Bronchial epithelial cell (primary cell): ENCODE data around the gene ASRGL1. TPM values are rescaled to one million over a fixed set of nuclear protein-coding genes. Genes with fewer than 3 reads are reported as not detected.

Experiments
- DNase-seq: peaks from one replicate; pipeline ENCODE4 v3.0.0-alpha.2; 2010; ENCODE audit warnings: low read depth
- FAIRE-seq: peaks from 2 replicates; lab custom pipeline; 2011; peaks lifted over from hg19 to GRCh38; lab: Jason Lieb, UNC
- H3K27me3 ChIP-seq: 2 replicates; pipeline ENCODE4 v1.5.1; 2011; ENCODE audit warnings: low read length; ENCODE audit not compliant: control insufficient read depth, insufficient read depth
- H3K36me3 ChIP-seq: 2 replicates; pipeline ENCODE4 v1.5.1; 2011; ENCODE audit warnings: low read length; ENCODE audit not compliant: control insufficient read depth, insufficient read depth
- H3K4me3 ChIP-seq: 2 replicates; pipeline ENCODE4 v1.5.1; 2011; ENCODE audit warnings: mild to moderate bottlenecking, low read depth, low read length, control low read depth
- CTCF ChIP-seq: IDR thresholded peaks from 2 replicates; pipeline ENCODE4 v1.5.1; 2011; ENCODE audit warnings: mild to moderate bottlenecking, moderate library complexity, low read length, control low read depth, inconsistent platforms; ENCODE audit not compliant: insufficient read depth, severe bottlenecking
- total RNA-seq: library from RNA; depleted of rRNA; stranded (reverse); fragments of >200 nt; gene quantifications from 2 replicates; pipeline ENCODE4 v1.2.1, GENCODE V29; 2014

ASRGL1 gene
- total RNA-seq, result 0.13 and 0.53 TPM in 2 replicates

DNA sequence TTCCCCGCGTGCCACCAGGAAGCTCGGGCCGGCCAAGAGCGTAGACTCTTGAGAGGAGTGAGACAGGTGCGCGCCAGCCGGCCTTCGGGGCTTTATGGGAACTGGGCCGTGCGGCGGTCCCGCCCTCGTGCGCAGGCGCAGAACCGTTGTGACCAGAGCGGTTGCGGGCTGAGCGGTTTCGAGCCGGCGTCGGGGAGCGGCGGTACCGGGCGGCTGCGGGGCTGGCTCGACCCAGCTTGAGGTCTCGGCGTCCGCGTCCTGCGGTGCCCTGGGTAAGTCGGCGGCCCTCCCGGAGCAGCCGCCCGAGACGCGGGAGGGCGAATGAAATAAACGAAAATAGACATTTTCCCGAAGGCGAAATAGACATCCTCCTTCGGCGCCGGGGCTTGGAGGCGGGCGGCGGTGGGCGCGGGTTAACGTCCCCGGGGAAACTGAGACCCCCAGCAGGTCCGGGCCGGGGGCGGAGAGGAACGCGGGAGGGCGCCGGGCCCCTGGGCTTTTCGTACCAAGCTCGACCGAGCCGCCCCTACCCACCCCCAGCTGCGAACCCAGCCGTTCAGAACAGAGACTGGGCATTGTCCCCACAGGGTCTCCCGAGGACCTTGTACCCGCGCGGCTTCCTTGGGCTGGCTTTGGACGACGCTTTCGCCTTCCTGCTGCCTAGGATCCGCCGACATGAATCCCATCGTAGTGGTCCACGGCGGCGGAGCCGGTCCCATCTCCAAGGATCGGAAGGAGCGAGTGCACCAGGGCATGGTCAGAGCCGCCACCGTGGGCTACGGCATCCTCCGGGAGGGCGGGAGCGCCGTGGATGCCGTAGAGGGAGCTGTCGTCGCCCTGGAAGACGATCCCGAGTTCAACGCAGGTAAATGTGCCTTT, at the start of gene ASRGL1:
TSS of gene ASRGL1 (plus strand) at position 146 of the 879 bp plus-strand sequence. CDS start at position 676, 530 bp downstream.
- no peak for TF ChIP-seq CTCF
- Histone ChIP-seq H3K4me3 (peak within 1 kb of the TSS; percentile 45), H3K36me3 (no peaks in the 10 kb centered on the region), H3K27me3 (peaks cover 5% of the 10 kb centered on the region)
- DNase-seq (peak; percentile 23), FAIRE-seq (no peak)

- Histone ChIP-seq H3K4me3 (no peak overlapping the region), H3K27me3 (no peaks in the 10 kb centered on the region), H3K36me3 (no peaks in the 10 kb centered on the region)
- no peak for TF ChIP-seq CTCF
- FAIRE-seq, result no peak
- DNase-seq, result peak; percentile 22
Measured at GRCh38 chr11:62295504-62295903, 41.7 kb upstream of the ASRGL1 start.

GRCh38 chr11:62298975-62299374, 38.3 kb upstream of the ASRGL1 start, which contains the start of gene SCGB1D4:
SCGB1D4 (minus strand) TSS chr11:62299075; CDS start chr11:62299010, 65 bp downstream.
- TF ChIP-seq CTCF, result no peak
- no peaks in the 10 kb centered on the region for H3K36me3 ChIP-seq
- DNase-seq (no peak), FAIRE-seq (no peak)
- no peaks in the 10 kb centered on the region for H3K27me3 ChIP-seq
- no peak within 1 kb of the TSS for H3K4me3 ChIP-seq

- Histone ChIP-seq H3K4me3 (no peak overlapping the region), H3K27me3 (no peaks in the 10 kb centered on the region), H3K36me3 (no peaks in the 10 kb centered on the region)
- DNase-seq (no peak), FAIRE-seq (no peak)
- no peak for TF ChIP-seq CTCF
Measured at GRCh38 chr11:62306227-62306626, 31.0 kb upstream of the ASRGL1 start.

DNA sequence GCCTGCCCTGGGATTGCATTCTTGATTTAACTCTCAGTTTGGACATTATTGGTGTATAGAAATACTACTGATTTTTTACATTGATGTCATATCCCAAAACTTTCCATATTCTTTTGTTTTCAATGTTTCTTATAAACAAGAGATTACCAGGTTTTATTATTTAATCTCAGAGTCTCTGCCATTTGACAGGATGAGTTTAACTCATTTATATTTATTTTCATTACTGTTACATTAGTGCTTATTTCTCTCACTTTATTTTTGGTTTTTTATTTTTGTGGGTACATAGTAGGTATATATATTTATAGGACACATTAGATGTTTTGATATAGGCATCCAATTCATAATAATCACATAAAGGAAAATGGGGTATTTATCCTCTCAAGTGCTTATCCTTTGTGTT, 29.3 kb upstream of the ASRGL1 start:
- no peak for FAIRE-seq
- no peak for DNase-seq
- Histone ChIP-seq H3K36me3 (no peaks in the 10 kb centered on the region), H3K4me3 (no peak overlapping the region), H3K27me3 (no peaks in the 10 kb centered on the region)
- TF ChIP-seq CTCF, result no peak

DNA sequence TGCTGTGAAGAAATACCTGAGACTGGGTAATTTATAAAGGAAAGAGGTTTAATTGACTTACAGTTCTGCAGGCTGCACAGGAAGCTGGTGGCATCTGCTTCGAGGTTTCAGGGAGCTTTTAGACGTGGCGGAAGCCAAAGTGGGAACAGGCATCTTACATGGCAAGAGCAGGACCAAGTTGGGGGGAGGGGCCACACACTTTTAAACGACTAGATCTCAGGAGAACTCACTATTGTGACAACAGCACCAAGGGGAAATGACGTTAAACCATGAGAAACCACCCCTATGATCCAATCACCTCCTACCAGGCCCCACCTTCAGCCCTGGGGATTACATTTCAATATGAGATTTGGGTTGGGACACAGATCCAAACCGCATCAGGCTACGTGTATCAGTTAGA, 27.3 kb upstream of the ASRGL1 start:
- no peak overlapping the region for H3K4me3 ChIP-seq
- H3K27me3 ChIP-seq, result no peaks in the 10 kb centered on the region
- DNase-seq, result no peak
- H3K36me3 ChIP-seq, result no peaks in the 10 kb centered on the region
- no peak for FAIRE-seq
- TF ChIP-seq CTCF, result no peak
